Caco-2 (cell line): Measurements from ENCODE around the gene FBXL22. TPM values are rescaled to one million over a fixed set of nuclear protein-coding genes. Genes with fewer than 3 reads are reported as not detected.

Experiments
- BruUV-seq: library from RNA; stranded (reverse); fragments of 400-500 nt; replicated peaks from 2 replicates; lab custom pipeline; 2021; lab: Mats Ljungman, UMichigan
- CTCF ChIA-PET: fragments of 300-600 bp; sonication (Branson Sonifier 250); formaldehyde crosslinking; loops from one replicate; lab custom pipeline; 2022; ENCODE audit warnings: antibody characterized with exemption; lab: Charles Lee
- POLR2A ChIA-PET: fragments of 300-600 bp; sonication (Branson Sonifier 250); formaldehyde crosslinking; loops from one replicate; lab custom pipeline; 2022; ENCODE audit warnings: antibody characterized with exemption; lab: Charles Lee
- DNase-seq, 2 experiments: peaks; one replicate each; pipeline versions ENCODE4 v3.0.0 to v3.0.0-alpha.2; 2020 to 2022
- H3K27me3 ChIP-seq: replicated peaks from 2 replicates; pipeline ENCODE4 v1.6.0; 2011; ENCODE audit warnings: low read length; ENCODE audit not compliant: control insufficient read depth, insufficient read depth
- H3K36me3 ChIP-seq: 2 replicates; pipeline ENCODE4 v1.5.1; 2011; ENCODE audit warnings: low read length; ENCODE audit not compliant: control insufficient read depth, insufficient read depth
- H3K4me1 ChIP-seq: fragments of 250-450 bp; sonication (Bioruptor Pico); 2 replicates; pipeline ENCODE4 v1.5.1; 2020; ENCODE audit warnings: mild to moderate bottlenecking
- H3K4me3 ChIP-seq: 2 replicates; pipeline ENCODE4 v1.5.1; 2011; ENCODE audit warnings: low read depth, mild to moderate bottlenecking, control low read depth, low read length
- H3K9me3 ChIP-seq: fragments of 250-450 bp; sonication (Bioruptor Pico); 2 replicates; pipeline ENCODE4 v1.5.1; 2020; ENCODE audit warnings: mild to moderate bottlenecking, moderate library complexity
- H3K27ac Mint-ChIP-seq: one replicate; pipeline ENCODE4 v1.8.0; 2022; ENCODE audit warnings: mixed read lengths; ENCODE audit not compliant: unreplicated experiment
- H3K27me3 Mint-ChIP-seq: one replicate; pipeline ENCODE4 v1.8.0; 2022; ENCODE audit warnings: mixed read lengths; ENCODE audit not compliant: insufficient read depth, unreplicated experiment
- H3K36me3 Mint-ChIP-seq: one replicate; pipeline ENCODE4 v1.8.0; 2022; ENCODE audit warnings: mild to moderate bottlenecking, mixed read lengths; ENCODE audit not compliant: insufficient read depth, unreplicated experiment
- H3K4me1 Mint-ChIP-seq: one replicate; pipeline ENCODE4 v1.8.0; 2022; ENCODE audit warnings: low read depth, mixed read lengths; ENCODE audit not compliant: unreplicated experiment
- H3K4me3 Mint-ChIP-seq: one replicate; pipeline ENCODE4 v1.8.0; 2022; ENCODE audit warnings: mild to moderate bottlenecking, moderate library complexity, mixed read lengths; ENCODE audit not compliant: unreplicated experiment
- H3K9me3 Mint-ChIP-seq: one replicate; pipeline ENCODE4 v1.8.0; 2022; ENCODE audit warnings: mixed read lengths; ENCODE audit not compliant: unreplicated experiment
- CTCF ChIP-seq, 2 experiments: fragments of 200-600 bp in 1 of 2; IDR thresholded peaks; 1 replicate in 1 of 2; 2 replicates in 1 of 2; pipeline versions ENCODE4 v1.5.1 to v1.8.0; 2011 to 2022; ENCODE audit warnings: antibody characterized with exemption in 1 of 2, control low read depth in 1 of 2, inconsistent platforms in 1 of 2, low read depth in 1 of 2, low read length in 1 of 2, mild to moderate bottlenecking in 1 of 2, moderate library complexity in 1 of 2; ENCODE audit not compliant: insufficient read depth in 1 of 2, severe bottlenecking in 1 of 2, unreplicated experiment in 1 of 2
- intact Hi-C: fragments of 100-400 bp; cut with micrococcal nuclease; formaldehyde crosslinking; loops from one replicate; pipeline ENCODE4 v1.10.0; 2022; ENCODE audit not compliant: unreplicated experiment
- total RNA-seq: library from RNA; stranded (reverse); gene quantifications from 2 replicates; pipeline ENCODE4 v1.2.3, GENCODE V29; 2022

FBXL22 gene
- total RNA-seq, 1 experiment from 2014 or later = not detected

GRCh38 chr15:63572749-63573464 is 24.3 kb upstream of the FBXL22 start:
- H3K36me3 ChIP-seq = peaks cover 2% of the 10 kb centered on the region; the same call in 1 of the 2 replicates

GRCh38 chr15:63573533-63573932 is 23.7 kb upstream of the FBXL22 start:
- TF ChIP-seq CTCF (IDR thresholded peaks at IDR 0.05; ENCODE audit: insufficient read depth in 1 of 2, low read depth in 1 of 2, low read length in 1 of 2, severe bottlenecking in 1 of 2, unreplicated experiment in 1 of 2) = no peak
- peaks cover 2% of the 10 kb centered on the region; the same call in 1 of the 2 replicates for H3K36me3 ChIP-seq
- BruUV-seq = no TSS peak
- intact Hi-C loops = no loop called here
- no peaks in the 10 kb centered on the region for H3K27me3 ChIP-seq
- DNase-seq = no peak
- POLR2A ChIA-PET = no interaction called here
- CTCF ChIA-PET = no interaction called here
- H3K27ac Mint-ChIP-seq = no peak overlapping the region
- H3K9me3 ChIP-seq = no peaks in the 10 kb centered on the region
- H3K4me1 Mint-ChIP-seq = no peaks in the 10 kb centered on the region
- H3K27me3 Mint-ChIP-seq = no peaks in the 10 kb centered on the region
- H3K4me1 ChIP-seq = no peaks in the 10 kb centered on the region
- H3K36me3 Mint-ChIP-seq = peaks cover 46% of the 10 kb centered on the region
- no peak overlapping the region for H3K4me3 Mint-ChIP-seq
- H3K9me3 Mint-ChIP-seq = no peaks in the 10 kb centered on the region
- no peak overlapping the region for H3K4me3 ChIP-seq

More at GRCh38 chr15:63572749-63573464, 24.3 kb upstream of the FBXL22 start:
- Mint-ChIP-seq H3K4me3 (no peak overlapping the region), H3K27ac (no peak overlapping the region), H3K9me3 (no peaks in the 10 kb centered on the region), H3K27me3 (no peaks in the 10 kb centered on the region), H3K4me1 (no peaks in the 10 kb centered on the region), H3K36me3 (peaks cover 46% of the 10 kb centered on the region)
- Histone ChIP-seq H3K27me3 (no peaks in the 10 kb centered on the region), H3K9me3 (no peaks in the 10 kb centered on the region), H3K4me1 (no peaks in the 10 kb centered on the region), H3K4me3 (no peak overlapping the region)
- POLR2A ChIA-PET = no interaction called here
- intact Hi-C loops = no loop called here
- DNase-seq = no peak
- CTCF ChIA-PET = no interaction called here
- BruUV-seq = no TSS peak
- no peak for TF ChIP-seq CTCF (IDR thresholded peaks at IDR 0.05; ENCODE audit: insufficient read depth in 1 of 2, low read depth in 1 of 2, low read length in 1 of 2, severe bottlenecking in 1 of 2, unreplicated experiment in 1 of 2)

- no peaks in the 10 kb centered on the region for H3K27me3 Mint-ChIP-seq
- H3K9me3 ChIP-seq = no peaks in the 10 kb centered on the region
- no peak overlapping the region for H3K4me3 Mint-ChIP-seq
- intact Hi-C loops = no loop called here
- no peaks in the 10 kb centered on the region for H3K4me1 ChIP-seq
- no peak overlapping the region for H3K4me3 ChIP-seq
- no peak for TF ChIP-seq CTCF (IDR thresholded peaks at IDR 0.05; ENCODE audit: insufficient read depth in 1 of 2, low read depth in 1 of 2, low read length in 1 of 2, severe bottlenecking in 1 of 2, unreplicated experiment in 1 of 2)
- BruUV-seq = no TSS peak
- no peaks in the 10 kb centered on the region for H3K9me3 Mint-ChIP-seq
- peaks cover 2% of the 10 kb centered on the region; the same call in 1 of the 2 replicates for H3K36me3 ChIP-seq
- H3K36me3 Mint-ChIP-seq = peaks cover 58% of the 10 kb centered on the region
- DNase-seq = no peak
- H3K27me3 ChIP-seq = no peaks in the 10 kb centered on the region
- POLR2A ChIA-PET = no interaction called here
- CTCF ChIA-PET = interaction anchor here (0.6 kb wide), 1 partner anchor 80 kb away, joined by 10 read pairs; no protein-coding TSS in a partner anchor
- H3K4me1 Mint-ChIP-seq = no peaks in the 10 kb centered on the region
- no peak overlapping the region for H3K27ac Mint-ChIP-seq
Measured at GRCh38 chr15:63575312-63575711, 21.9 kb upstream of the FBXL22 start.
